Small intestine (tissue), 7 donors: ENCODE measurements around the gene FAT1. TPM values are rescaled to one million over a fixed set of nuclear protein-coding genes. Genes with fewer than 3 reads are reported as not detected.

Source experiments
- DNase-seq, 2 donors: peaks; one replicate each; pipeline versions ENCODE4 v3.0.0 to v3.0.0-alpha.2; 2013
- FAIRE-seq: peaks from 2 replicates; lab custom pipeline; 2012; peaks lifted over from hg19 to GRCh38; lab: Jason Lieb, UNC
- H3K27ac ChIP-seq, 3 donors: one replicate each; pipeline ENCODE4 v1.5.1; 2013; ENCODE audit warnings: low read length in 2 of 3, mild to moderate bottlenecking in 2 of 3, control low read depth in 1 of 3, inconsistent platforms in 1 of 3, low read depth in 1 of 3, moderate library complexity in 1 of 3
- H3K27me3 ChIP-seq, 3 donors: one replicate each; pipeline ENCODE4 v1.6.1; 2013; ENCODE audit warnings: low read length in 3 of 3, inconsistent platforms in 1 of 3; ENCODE audit not compliant: control insufficient read depth in 3 of 3, insufficient read depth in 3 of 3
- H3K36me3 ChIP-seq, 3 donors: one replicate each; pipeline ENCODE4 v1.6.1; 2013; ENCODE audit warnings: low read length in 3 of 3, inconsistent platforms in 1 of 3, low read depth in 1 of 3, mild to moderate bottlenecking in 1 of 3, moderate library complexity in 1 of 3; ENCODE audit not compliant: control insufficient read depth in 3 of 3, insufficient read depth in 2 of 3
- H3K4me1 ChIP-seq, 3 donors: one replicate each; pipeline ENCODE4 v1.6.1; 2013; ENCODE audit warnings: low read length in 2 of 3, inconsistent platforms in 1 of 3, low read depth in 1 of 3, mild to moderate bottlenecking in 1 of 3, moderate library complexity in 1 of 3; ENCODE audit not compliant: control insufficient read depth in 3 of 3, insufficient read depth in 2 of 3
- H3K4me3 ChIP-seq, 3 donors: one replicate each; pipeline ENCODE4 v1.5.1; 2013; ENCODE audit warnings: low read length in 3 of 3, control low read depth in 1 of 3, inconsistent platforms in 1 of 3, low read depth in 1 of 3, mild to moderate bottlenecking in 1 of 3, moderate library complexity in 1 of 3
- H3K9me3 ChIP-seq, 2 donors: one replicate each; pipeline ENCODE4 v1.6.1; 2013; ENCODE audit warnings: low read depth in 1 of 2, low read length in 1 of 2; ENCODE audit not compliant: control insufficient read depth in 2 of 2, insufficient read depth in 1 of 2
- WGBS, 3 donors: extraction: QIAGEN DNeasy Blood & Tissue Kit; methylation state at CpG; one replicate each; pipeline ENCODE4 v1.1.7; 2013; 5-methylcytosine and 5-hydroxymethylcytosine counted together
- polyA plus RNA-seq, 4 donors: library from polyadenylated mRNA; stranded (reverse) in 3 of 4; unstranded in 1 of 4; fragments of 200-250 nt in 3 of 4; fragments of 120-200 nt in 1 of 4; gene quantifications; one replicate each; pipeline versions ENCODE4 v1.2.1 to v1.2.3, GENCODE V29; 2013
- donor health status: healthy with polysubstance abuse.
- donor health status: control.
- donor health status: control.
- donor health status: Bipolar disorder and iron deficiency.
- donor health status: healthy.

Gene FAT1
- polyA plus RNA-seq, 4 donors, result 62.4 to 189 (median 83.6) TPM

GRCh38 chr4:186703510-186703909 lies 20.1 kb downstream of the FAT1 start:
- peaks cover 0 to 1% of the 10 kb centered on the region in 2 donors for H3K9me3 ChIP-seq
- peaks cover 4 to 42% (median 9%) of the 10 kb centered on the region in 3 donors for H3K4me1 ChIP-seq
- H3K27me3 ChIP-seq, result no peaks in the 10 kb centered on the region
- no peak for FAIRE-seq
- WGBS, 3 donors, result 89 to 90% (median 90%) methylated on average over 8 of the region's 8 CpGs
- DNase-seq, result no peak
- H3K27ac ChIP-seq, result no peak overlapping the region
- H3K36me3 ChIP-seq, result peaks cover 5 to 52% (median 15%) of the 10 kb centered on the region in 3 donors
- no peak overlapping the region for H3K4me3 ChIP-seq

- peaks cover 0 to 3% of the 10 kb centered on the region in 2 donors for H3K9me3 ChIP-seq
- H3K4me3 ChIP-seq, result no peak overlapping the region
- no peak overlapping the region for H3K27ac ChIP-seq
- H3K4me1 ChIP-seq, result peaks cover 4 to 43% (median 10%) of the 10 kb centered on the region in 3 donors
- no peaks in the 10 kb centered on the region for H3K27me3 ChIP-seq
- FAIRE-seq, result no peak
- WGBS, 3 donors, result 87 to 88% (median 87%) methylated on average over 10 of the region's 10 CpGs
- H3K36me3 ChIP-seq, result peaks cover 4 to 53% (median 12%) of the 10 kb centered on the region in 3 donors
- no peak for DNase-seq
Observed at GRCh38 chr4:186702940-186703339, 20.7 kb downstream of the FAT1 start.

- no peak overlapping the region for H3K27ac ChIP-seq
Observed at GRCh38 chr4:186702297-186702696, 21.4 kb downstream of the FAT1 start.

GRCh38 chr4:186701788-186702187 lies 21.9 kb downstream of the FAT1 start:
- Histone ChIP-seq H3K27ac (peak overlapping the region in 1 of 3 donors; percentile 57), H3K4me1 (peaks cover 4 to 40% (median 10%) of the 10 kb centered on the region in 3 donors), H3K4me3 (no peak overlapping the region), H3K36me3 (peaks cover 2 to 53% (median 7%) of the 10 kb centered on the region in 3 donors), H3K9me3 (peaks cover 0 to 3% of the 10 kb centered on the region in 2 donors), H3K27me3 (no peaks in the 10 kb centered on the region)
- 57 to 77% (median 59%) methylated on average over 12 of the region's 12 CpGs for WGBS, 3 donors
- DNase-seq (no peak), FAIRE-seq (no peak)

More at GRCh38 chr4:186702297-186702696, 21.4 kb downstream of the FAT1 start:
- DNase-seq, result no peak
- Histone ChIP-seq H3K4me3 (no peak overlapping the region), H3K27me3 (no peaks in the 10 kb centered on the region), H3K4me1 (peaks cover 4 to 40% (median 10%) of the 10 kb centered on the region in 3 donors), H3K36me3 (peaks cover 0 to 56% (median 7%) of the 10 kb centered on the region in 3 donors), H3K9me3 (peaks cover 0 to 3% of the 10 kb centered on the region in 2 donors)
- WGBS, 3 donors, result 35 to 44% (median 41%) methylated on average over 4 of the region's 4 CpGs
- FAIRE-seq, result no peak

GRCh38 chr4:186701273-186701672 lies 22.4 kb downstream of the FAT1 start:
- DNase-seq (peak; percentile 31 to 59), FAIRE-seq (no peak)
- Histone ChIP-seq H3K9me3 (peaks cover 0 to 3% of the 10 kb centered on the region in 2 donors), H3K36me3 (peaks cover 2 to 54% (median 7%) of the 10 kb centered on the region in 3 donors), H3K27me3 (no peaks in the 10 kb centered on the region), H3K4me3 (no peak overlapping the region), H3K27ac (peak overlapping the region in 2 of 3 donors; percentile 33 to 57), H3K4me1 (peaks cover 4 to 40% (median 10%) of the 10 kb centered on the region in 3 donors)
- 13 to 29% (median 27%) methylated on average over 5 of the region's 5 CpGs for WGBS, 3 donors

GRCh38 chr4:186700746-186701145 lies 22.9 kb downstream of the FAT1 start:
- Histone ChIP-seq H3K4me3 (no peak overlapping the region), H3K9me3 (peaks cover 0 to 3% of the 10 kb centered on the region in 2 donors), H3K36me3 (peaks cover 2 to 54% (median 6%) of the 10 kb centered on the region in 3 donors), H3K27me3 (no peaks in the 10 kb centered on the region), H3K4me1 (peaks cover 4 to 40% (median 10%) of the 10 kb centered on the region in 3 donors), H3K27ac (peak overlapping the region in 2 of 3 donors; percentile 24 to 57)
- DNase-seq (no peak), FAIRE-seq (no peak)
- 58 to 76% (median 65%) methylated on average over 16 of the region's 16 CpGs for WGBS, 3 donors

- Histone ChIP-seq H3K36me3 (peaks cover 2 to 49% (median 2%) of the 10 kb centered on the region in 3 donors), H3K27ac (peak overlapping the region in 1 of 3 donors; percentile 49), H3K4me1 (peaks cover 4 to 40% (median 10%) of the 10 kb centered on the region in 3 donors), H3K4me3 (no peak overlapping the region), H3K27me3 (no peaks in the 10 kb centered on the region), H3K9me3 (peaks cover 0 to 3% of the 10 kb centered on the region in 2 donors)
- 79 to 86% (median 79%) methylated on average over 11 of the region's 11 CpGs for WGBS, 3 donors
- FAIRE-seq (no peak), DNase-seq (no peak)
Observed at GRCh38 chr4:186699881-186700397, 23.7 kb downstream of the FAT1 start.

- Histone ChIP-seq H3K27me3 (no peaks in the 10 kb centered on the region), H3K27ac (peak overlapping the region in 1 of 3 donors; percentile 49), H3K36me3 (peaks cover 2 to 47% (median 2%) of the 10 kb centered on the region in 3 donors), H3K9me3 (peaks cover 0 to 3% of the 10 kb centered on the region in 2 donors), H3K4me3 (no peak overlapping the region), H3K4me1 (peaks cover 4 to 40% (median 10%) of the 10 kb centered on the region in 3 donors)
- FAIRE-seq (no peak), DNase-seq (peak; percentile 79 to 98)
- 11 to 58% (median 31%) methylated on average over 5 of the region's 5 CpGs for WGBS, 3 donors
Observed at GRCh38 chr4:186699298-186699697, 24.4 kb downstream of the FAT1 start.
